Stimulated activated CD8-positive, alpha-beta memory T cell treated with anti-CD3 and anti-CD28 coated beads, Interleukin-12 subunit alpha, Interleukin-12 subunit beta, amount 100 ng/mL, for 1 hour (primary cell): ENCODE measurements around the gene FARP1.

Experiments used
- DNase-seq: peaks from one replicate; pipeline ENCODE4 v3.0.0-alpha.2; 2020; ENCODE audit warnings: low read depth

FARP1 gene

DNA sequence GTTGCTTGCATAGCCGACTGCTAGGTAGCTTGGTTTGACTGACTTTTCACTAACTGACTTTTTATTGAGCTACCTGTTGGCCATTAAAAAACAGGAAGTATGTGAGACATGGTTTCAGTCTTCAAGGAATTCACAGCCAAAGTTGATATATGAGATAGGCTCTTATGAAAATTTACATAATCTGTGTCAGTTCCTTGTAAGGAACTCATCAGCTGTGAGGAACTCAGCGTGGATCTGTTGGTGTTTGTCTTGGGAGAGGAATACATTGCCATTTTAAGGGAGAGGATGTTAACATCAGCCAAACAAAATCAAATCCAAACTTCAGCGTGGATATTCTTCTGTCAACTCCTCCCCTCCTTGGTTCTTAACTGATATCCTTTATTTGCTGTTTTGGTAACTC, 32.1 kb downstream of the FARP1 start:
- no peak for DNase-seq

- no peak for DNase-seq
Measured at GRCh38 chr13:98175823-98176222, 32.9 kb downstream of the FARP1 start.

DNA sequence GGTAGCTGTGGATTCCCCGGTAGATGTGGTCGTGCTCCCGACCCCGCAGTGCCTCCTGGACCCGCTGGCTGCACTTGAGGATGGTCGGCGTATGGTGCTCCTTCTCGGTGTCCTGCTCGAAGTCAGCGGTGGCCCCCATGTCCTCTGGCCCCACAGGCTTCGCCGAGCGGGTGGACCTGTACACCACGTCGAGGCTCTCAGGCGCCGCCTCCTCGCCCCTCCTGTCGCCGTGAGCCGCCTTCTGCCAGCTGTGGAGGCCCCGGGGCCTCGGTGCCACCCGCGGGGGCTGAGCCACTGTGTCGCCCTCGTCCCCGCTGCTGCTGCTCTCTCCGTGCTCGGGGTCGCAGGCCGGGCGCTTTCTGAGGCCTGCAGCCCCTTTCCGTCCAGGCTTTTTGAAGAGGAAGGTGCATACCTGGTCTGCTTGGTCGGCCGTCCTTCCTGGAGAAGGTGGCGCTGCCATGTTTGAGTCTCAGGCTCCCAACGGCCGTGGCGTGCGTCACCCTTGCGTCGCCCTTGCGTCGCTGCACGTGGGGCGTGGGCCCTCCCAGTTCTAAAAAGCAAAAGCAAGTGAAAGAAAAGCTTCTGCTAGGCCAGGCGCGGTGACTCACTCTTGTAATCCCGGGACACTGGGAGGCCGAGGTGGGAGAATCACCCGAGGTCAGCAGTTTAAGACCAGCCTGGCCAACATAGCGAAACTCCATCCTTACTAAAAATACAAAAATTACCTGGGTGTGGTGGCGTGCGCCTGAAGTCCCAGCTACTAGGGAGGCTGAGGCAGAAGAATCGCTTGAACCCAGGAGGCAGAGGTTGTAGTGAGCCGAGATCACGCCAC, 34.1 kb downstream of the FARP1 start, which contains the start of gene RNF113B:
RNF113B (minus strand) TSS at position 493 of the 832 bp plus-strand sequence; CDS start at position 460, 33 bp downstream.
- no peak for DNase-seq

- DNase-seq = no peak
Measured at GRCh38 chr13:98180092-98180491, 37.2 kb downstream of the FARP1 start.

- DNase-seq = no peak
Measured at GRCh38 chr13:98181111-98181815, 38.4 kb downstream of the FARP1 start.

DNA sequence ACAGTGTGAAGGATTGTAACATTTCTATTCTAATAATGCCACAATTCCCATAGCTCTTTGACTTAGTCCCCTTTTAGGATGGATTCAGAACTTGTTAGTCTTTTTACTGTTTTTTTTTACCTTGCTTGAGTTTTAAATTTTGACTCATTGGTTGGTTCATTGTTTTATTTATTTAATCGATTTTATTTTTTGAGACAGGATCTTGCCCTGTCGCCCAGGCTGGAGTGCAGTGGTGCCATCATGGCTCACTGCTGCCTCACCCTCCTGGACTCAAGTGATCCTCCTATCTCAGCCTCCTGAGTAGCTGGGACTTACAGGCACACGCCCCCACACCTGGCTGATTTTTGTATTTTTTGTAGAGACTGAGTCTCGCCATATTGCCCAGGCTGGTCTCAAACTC, 39.3 kb downstream of the FARP1 start:
- DNase-seq = no peak

GRCh38 chr13:98182589-98182988, 39.7 kb downstream of the FARP1 start:
- DNase-seq = no peak

- DNase-seq = no peak
Measured at GRCh38 chr13:98184792-98185191, 41.9 kb downstream of the FARP1 start.

GRCh38 chr13:98187155-98187964, 44.5 kb downstream of the FARP1 start:
- no peak for DNase-seq

DNA sequence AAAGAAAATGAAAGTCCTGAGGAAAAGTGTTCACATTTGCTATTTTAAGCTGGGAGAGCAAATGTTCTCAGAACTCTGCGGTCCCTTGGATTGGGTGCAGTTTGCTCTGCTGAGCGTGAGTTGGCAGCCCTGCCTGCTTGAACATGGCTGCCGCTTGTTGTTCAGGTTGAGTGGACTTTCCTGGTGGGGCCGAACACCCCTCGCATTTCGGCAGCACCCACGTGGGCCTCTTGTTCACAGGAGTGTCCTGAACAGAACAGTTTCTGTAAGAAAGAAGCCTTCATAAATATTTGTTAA, 45.0 kb downstream of the FARP1 start:
- no peak for DNase-seq

- DNase-seq = no peak
Measured at GRCh38 chr13:98188544-98189166, 45.8 kb downstream of the FARP1 start.

- DNase-seq = no peak
Measured at GRCh38 chr13:98189841-98190505, 47.1 kb downstream of the FARP1 start.

DNA sequence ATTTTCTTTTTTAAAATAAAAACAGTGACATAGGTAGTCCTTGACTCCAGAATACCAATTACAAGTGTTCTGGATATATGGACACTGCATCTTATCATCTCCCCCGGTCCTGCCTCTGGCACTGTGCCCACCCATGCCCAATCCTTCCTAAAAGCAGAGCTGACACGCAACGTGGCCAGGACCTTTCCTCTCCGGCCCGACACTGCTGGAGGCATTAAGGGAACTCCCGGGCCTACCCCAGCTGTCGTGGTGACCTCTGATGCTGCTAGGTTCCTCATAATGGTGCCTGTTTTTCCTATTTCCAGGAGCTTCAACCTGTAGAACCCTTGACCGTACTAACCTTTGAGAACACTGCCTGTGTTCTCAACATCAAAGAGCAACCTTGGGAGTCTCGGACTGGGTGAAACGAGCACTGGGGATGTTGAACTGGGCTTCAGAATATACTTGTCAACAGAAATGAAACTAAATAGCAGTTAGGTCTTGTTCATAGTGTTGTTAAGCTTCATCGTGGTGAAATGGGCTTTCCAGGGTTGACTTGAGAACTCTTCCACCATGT, 48.1 kb downstream of the FARP1 start:
- DNase-seq = no peak

DNA sequence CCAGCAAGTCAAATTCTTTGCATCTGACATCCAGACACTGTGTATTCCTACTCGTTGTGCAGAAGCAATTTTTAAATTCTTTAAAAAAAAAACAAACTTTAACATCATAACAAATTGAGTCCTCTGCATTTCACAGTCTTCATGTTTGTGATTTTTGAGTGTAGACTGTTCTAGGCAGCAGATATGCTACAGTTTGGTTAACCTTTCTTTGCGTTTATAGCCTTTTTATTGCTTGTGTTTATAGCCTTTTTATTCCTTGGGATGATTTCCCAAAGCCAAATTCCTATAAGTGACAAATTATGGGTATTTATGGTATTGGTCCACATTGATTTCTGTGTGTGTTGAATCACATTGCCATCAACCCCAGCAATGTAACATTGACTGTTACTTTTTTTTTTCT, 49.1 kb downstream of the FARP1 start:
- no peak for DNase-seq

GRCh38 chr13:98195054-98195791, 52.3 kb downstream of the FARP1 start:
- no peak for DNase-seq

GRCh38 chr13:98198683-98199082, 55.8 kb downstream of the FARP1 start:
- no peak for DNase-seq

DNA sequence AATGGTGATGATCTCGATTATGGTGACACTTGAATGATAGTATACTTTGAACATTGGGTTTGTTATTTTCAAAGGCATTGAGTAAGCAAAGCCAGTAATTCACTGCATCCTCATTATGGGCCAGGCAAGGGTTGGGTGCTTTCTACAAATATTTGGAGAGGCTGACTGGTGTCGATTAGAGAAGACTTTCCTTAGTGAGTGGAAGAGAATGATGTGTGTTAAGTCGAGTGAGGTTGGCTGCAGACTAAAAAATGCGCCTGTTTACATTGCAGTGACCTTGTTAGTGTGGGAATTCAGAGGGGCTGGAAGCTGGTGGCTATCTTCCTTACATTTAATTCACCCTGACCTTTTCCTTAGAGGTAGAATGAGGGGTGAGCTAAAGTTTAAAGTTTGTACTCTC, 56.6 kb downstream of the FARP1 start:
- DNase-seq = no peak

DNA sequence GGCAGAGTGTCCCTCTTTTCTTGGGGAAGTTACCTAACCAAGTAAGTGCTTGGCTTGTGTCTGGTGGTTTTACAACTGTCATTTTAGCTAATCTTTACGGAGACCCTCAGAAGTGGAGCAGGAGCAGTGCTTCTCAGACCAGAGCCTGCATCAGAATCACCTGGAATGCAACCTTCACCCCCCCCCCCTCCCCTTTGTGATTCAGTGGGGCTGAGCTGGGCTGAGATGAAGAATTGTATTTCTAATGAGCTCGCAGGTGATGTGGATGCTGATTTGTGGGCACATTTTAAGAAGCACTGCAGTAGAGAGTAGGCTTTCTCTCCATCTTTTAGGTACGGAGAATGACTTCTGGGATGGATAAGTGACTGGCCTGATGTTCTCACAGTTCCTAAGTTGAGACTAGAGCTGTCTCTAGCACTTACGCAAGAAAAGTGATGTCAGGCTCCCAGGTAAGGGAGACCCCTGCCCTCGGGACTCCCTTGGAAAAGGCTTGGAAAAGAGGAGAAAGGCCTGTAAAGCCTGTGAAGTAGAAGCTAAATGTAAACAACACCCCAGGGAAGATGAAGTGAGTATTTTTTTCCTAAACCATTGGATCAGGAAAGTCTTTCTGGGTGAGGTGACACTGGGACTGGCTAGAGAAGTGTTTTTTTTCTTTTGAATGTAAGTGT, 57.5 kb downstream of the FARP1 start:
- no peak for DNase-seq

DNA sequence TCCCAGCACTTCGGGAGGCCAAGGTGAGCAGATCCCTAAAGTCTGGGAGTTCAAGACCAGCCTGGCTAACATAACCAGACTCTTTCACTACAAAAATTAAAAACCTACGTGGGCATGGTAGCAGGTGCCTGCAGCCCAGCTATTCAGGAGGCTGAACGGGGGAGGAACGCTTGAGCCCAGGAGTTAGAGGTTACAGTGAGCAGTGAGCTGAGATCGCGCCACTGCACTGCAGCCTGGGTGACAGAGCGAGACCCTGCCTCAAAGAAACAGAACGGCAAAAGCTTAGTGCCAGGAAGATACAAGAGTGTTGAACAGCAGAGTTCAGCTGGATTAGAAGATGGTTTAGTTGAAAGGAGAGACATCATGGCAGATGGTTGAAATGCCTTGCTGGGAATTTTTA, 58.3 kb downstream of the FARP1 start:
- DNase-seq = no peak

GRCh38 chr13:98201984-98202383, 59.1 kb downstream of the FARP1 start:
- no peak for DNase-seq
